Skeletal muscle tissue (tissue), 4 donors: ENCODE results near the gene RARB. TPM values are rescaled to one million over a fixed set of nuclear protein-coding genes. Genes with fewer than 3 reads are reported as not detected.

Experiments used
- H3K27ac ChIP-seq: one replicate; pipeline ENCODE4 v1.7.0; 2013; ENCODE audit warnings: mild to moderate bottlenecking, low read depth, low read length, inconsistent platforms
- H3K27me3 ChIP-seq, 3 donors: one replicate each; pipeline ENCODE4 v1.7.0; 2013; ENCODE audit warnings: low read length in 3 of 3; ENCODE audit not compliant: control insufficient read depth in 3 of 3, insufficient read depth in 3 of 3
- H3K36me3 ChIP-seq, 3 donors: one replicate each; pipeline ENCODE4 v1.7.0; 2013; ENCODE audit warnings: low read length in 3 of 3; ENCODE audit not compliant: control insufficient read depth in 3 of 3, insufficient read depth in 3 of 3
- H3K4me1 ChIP-seq, 3 donors: one replicate each; pipeline ENCODE4 v1.7.0; 2013; ENCODE audit warnings: low read length in 3 of 3, mild to moderate bottlenecking in 3 of 3; ENCODE audit not compliant: control insufficient read depth in 3 of 3, insufficient read depth in 3 of 3
- H3K4me3 ChIP-seq, 3 donors: one replicate each; pipeline ENCODE4 v1.7.0; 2013; ENCODE audit warnings: low read length in 3 of 3
- H3K9ac ChIP-seq, 3 donors: one replicate each; pipeline ENCODE4 v1.7.0; 2013; ENCODE audit warnings: low read length in 3 of 3, mild to moderate bottlenecking in 3 of 3, moderate library complexity in 2 of 3, low read depth in 1 of 3
- H3K9me3 ChIP-seq, 3 donors: one replicate each; pipeline ENCODE4 v1.7.0; 2013; ENCODE audit warnings: low read length in 3 of 3; ENCODE audit not compliant: control insufficient read depth in 3 of 3
- total RNA-seq: library from RNA; depleted of rRNA; stranded (reverse); fragments of >200 nt; gene quantifications from one replicate; pipeline ENCODE4 v1.2.3, GENCODE V29; 2014
- donor health status: Osteomylitis.

RARB gene
- 20.9 TPM for total RNA-seq

DNA sequence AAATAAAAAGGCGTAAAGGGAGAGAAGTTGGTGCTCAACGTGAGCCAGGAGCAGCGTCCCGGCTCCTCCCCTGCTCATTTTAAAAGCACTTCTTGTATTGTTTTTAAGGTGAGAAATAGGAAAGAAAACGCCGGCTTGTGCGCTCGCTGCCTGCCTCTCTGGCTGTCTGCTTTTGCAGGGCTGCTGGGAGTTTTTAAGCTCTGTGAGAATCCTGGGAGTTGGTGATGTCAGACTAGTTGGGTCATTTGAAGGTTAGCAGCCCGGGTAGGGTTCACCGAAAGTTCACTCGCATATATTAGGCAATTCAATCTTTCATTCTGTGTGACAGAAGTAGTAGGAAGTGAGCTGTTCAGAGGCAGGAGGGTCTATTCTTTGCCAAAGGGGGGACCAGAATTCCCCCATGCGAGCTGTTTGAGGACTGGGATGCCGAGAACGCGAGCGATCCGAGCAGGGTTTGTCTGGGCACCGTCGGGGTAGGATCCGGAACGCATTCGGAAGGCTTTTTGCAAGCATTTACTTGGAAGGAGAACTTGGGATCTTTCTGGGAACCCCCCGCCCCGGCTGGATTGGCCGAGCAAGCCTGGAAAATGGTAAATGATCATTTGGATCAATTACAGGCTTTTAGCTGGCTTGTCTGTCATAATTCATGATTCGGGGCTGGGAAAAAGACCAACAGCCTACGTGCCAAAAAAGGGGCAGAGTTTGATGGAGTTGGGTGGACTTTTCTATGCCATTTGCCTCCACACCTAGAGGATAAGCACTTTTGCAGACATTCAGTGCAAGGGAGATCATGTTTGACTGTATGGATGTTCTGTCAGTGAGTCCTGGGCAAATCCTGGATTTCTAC lies at the start of gene RARB:
Gene RARB (plus strand): TSS at position 322 of the 847 bp plus-strand sequence. CDS start 469 bp downstream, at position 791.
- peak within 1 kb of the TSS; percentile 67 to 95 (median 88) for H3K9ac ChIP-seq
- H3K9me3 ChIP-seq: no peaks in the 10 kb centered on the region
- no peaks in the 10 kb centered on the region for H3K36me3 ChIP-seq
- H3K4me3 ChIP-seq: peak within 1 kb of the TSS; percentile 75 to 98 (median 76)
- no peaks in the 10 kb centered on the region for H3K27me3 ChIP-seq
- peak within 1 kb of the TSS; percentile 78 for H3K27ac ChIP-seq
- H3K4me1 ChIP-seq: peaks cover 0 to 6% (median 3%) of the 10 kb centered on the region in 3 donors

DNA sequence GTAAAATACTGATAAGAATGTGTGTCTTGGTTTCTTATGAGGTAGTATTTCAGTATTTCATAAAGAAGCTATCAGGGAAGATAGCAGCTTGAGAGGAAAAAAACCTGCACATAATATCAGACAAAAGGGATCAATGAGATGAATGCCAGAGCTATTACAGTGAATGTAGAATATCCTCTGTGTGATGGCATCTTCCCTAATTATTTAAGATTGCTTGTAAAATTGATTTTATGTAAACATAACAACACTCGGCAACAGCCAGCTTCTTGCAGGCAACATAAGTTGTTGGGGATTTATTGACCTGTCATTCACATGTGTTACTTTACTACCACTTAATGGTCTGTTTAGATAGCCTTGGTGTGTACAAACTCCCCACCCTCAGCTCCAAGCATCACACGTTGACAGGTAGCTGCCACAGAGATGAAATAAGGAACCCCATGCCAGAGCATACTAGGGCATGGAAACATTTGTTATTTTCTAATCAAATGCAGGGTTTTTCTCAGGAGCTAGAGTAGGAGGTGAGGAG lies 49.2 kb upstream of the RARB start:
- H3K27me3 ChIP-seq: no peaks in the 10 kb centered on the region
- H3K27ac ChIP-seq: no peak overlapping the region
- H3K9ac ChIP-seq: no peak overlapping the region
- no peak overlapping the region for H3K4me3 ChIP-seq
- H3K36me3 ChIP-seq: no peaks in the 10 kb centered on the region
- H3K9me3 ChIP-seq: no peaks in the 10 kb centered on the region
- no peaks in the 10 kb centered on the region for H3K4me1 ChIP-seq

DNA sequence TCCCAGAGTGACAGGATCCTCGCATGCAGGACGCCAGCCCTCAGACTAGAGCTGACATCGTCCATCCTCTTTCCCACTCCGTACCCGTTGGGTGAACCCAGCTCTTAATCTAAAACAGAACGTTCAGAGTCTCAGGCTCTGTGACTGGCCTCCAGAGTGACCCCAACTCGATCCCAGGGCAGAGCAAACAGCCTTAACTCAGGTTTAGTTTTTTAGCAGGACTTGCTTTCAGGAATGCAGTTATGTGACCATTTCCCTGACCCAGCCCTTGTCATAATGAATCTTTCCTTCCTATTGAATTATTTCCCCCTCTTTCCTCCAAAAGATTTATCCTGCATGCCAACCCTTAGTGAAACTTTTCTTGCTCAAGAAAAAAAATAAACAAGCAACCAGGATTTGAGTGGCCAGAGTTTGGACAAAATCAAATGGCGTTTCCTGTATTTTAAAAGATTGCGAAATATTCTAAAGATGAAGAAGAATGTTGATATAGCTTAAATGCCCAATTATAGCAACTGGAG lies 47.8 kb upstream of the RARB start:
- Histone ChIP-seq H3K9me3 (no peaks in the 10 kb centered on the region), H3K36me3 (no peaks in the 10 kb centered on the region), H3K27ac (no peak overlapping the region), H3K4me1 (no peaks in the 10 kb centered on the region), H3K9ac (no peak overlapping the region), H3K4me3 (no peak overlapping the region), H3K27me3 (no peaks in the 10 kb centered on the region)

DNA sequence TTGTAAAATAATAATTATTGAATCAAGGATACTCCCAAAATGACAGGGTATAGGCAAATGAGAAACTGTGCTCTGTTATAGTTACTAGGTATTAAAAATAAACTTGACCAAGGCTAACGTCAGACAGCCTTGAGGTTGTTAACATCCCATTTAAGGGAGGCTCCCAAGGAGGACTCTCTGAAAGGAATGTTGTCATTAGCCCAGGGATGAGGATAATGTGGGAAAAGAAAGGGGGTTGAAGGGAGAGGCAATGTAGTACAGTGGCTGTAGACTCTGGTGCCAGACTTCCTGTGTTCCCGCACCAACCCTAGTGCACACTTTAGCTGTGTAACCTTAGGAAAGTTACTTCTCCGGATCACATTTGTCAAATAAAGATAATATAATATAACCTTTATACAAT lies 47.0 kb upstream of the RARB start:
- no peaks in the 10 kb centered on the region for H3K4me1 ChIP-seq
- H3K9ac ChIP-seq: no peak overlapping the region
- no peak overlapping the region for H3K4me3 ChIP-seq
- no peak overlapping the region for H3K27ac ChIP-seq
- H3K9me3 ChIP-seq: no peaks in the 10 kb centered on the region
- H3K27me3 ChIP-seq: no peaks in the 10 kb centered on the region
- no peaks in the 10 kb centered on the region for H3K36me3 ChIP-seq

DNA sequence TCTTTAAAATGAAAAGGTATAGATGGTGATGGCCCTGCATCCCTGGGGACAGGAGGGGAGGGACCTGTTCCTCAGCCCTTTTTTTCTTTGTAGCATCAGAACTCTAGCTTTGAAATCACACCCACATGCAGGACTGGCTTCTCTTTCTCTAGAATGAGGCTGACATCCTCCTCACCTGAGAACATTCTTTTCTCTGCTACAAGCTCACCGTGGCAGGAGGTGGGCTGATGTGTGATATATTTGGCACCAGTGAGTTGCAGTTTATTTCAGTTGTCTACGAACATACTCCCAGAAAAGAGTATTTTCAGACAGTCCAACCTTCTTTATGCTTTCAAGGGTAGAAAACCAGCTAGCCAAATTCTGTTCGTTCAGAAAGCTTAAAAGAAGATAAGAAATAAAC lies 43.6 kb upstream of the RARB start:
- H3K9ac ChIP-seq: no peak overlapping the region
- no peaks in the 10 kb centered on the region for H3K27me3 ChIP-seq
- H3K4me1 ChIP-seq: no peaks in the 10 kb centered on the region
- H3K4me3 ChIP-seq: no peak overlapping the region
- no peaks in the 10 kb centered on the region for H3K9me3 ChIP-seq
- no peak overlapping the region for H3K27ac ChIP-seq
- H3K36me3 ChIP-seq: no peaks in the 10 kb centered on the region

DNA sequence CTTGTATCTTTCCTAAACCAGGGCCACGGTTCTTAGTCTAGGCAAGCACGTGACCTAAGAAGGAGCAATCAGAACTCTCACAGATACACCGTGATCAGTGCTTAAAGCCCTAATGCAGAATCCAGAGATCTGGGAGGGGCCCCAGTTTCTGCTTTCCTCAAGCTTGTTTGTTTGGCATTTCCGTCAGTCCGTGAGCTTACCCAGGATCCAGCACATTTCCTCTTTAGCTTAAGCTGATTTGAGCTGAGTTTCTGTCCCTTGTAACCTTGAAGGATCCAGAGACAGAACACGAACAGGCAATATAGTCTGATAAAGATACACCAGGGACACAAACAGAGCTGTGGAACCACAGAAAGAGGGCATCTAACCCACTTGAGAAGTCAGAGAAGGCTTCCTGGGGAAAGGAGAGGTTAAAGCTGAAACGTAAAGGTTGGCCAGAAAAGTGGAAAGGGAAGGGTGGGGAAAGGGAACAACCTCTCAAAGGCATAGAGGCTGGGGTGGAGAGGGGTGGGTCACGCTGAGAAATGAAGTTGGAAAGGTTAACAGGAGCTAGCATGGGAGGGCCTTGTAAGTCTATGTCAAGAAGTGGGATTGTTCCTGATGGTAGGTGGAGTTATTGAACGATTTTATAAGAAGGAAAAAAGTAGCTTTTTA lies 42.1 kb upstream of the RARB start:
- no peak overlapping the region for H3K27ac ChIP-seq
- no peaks in the 10 kb centered on the region for H3K9me3 ChIP-seq
- no peak overlapping the region for H3K9ac ChIP-seq
- H3K36me3 ChIP-seq: no peaks in the 10 kb centered on the region
- no peak overlapping the region for H3K4me3 ChIP-seq
- H3K27me3 ChIP-seq: no peaks in the 10 kb centered on the region
- no peaks in the 10 kb centered on the region for H3K4me1 ChIP-seq

DNA sequence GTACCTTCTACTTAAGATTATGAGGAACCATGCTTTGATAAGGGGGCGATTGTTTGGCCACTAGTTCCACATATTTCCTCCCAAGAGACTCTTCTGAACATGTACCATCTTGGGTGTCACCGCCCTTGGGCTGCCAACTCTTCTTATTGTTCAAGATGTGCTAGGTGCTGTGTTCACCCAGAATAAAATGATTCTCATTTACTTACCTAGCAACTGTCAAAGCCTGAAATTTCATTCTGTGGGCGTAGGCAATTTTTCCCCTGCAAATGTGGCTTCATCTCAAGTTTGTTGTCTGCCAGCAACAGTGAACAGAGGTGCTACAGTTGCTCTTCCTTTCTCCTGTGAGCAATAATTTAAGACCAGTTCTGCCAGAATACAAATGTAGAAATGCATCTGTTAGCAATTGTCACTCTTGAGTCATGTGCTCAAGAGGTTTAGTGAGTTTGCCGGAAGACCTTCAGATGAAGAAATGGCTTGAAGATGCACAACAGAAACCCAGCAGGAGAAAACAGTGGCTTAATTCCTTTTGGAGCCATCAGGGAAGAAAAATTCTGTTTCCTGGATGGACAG lies 41.3 kb upstream of the RARB start:
- Histone ChIP-seq H3K27ac (no peak overlapping the region), H3K4me1 (no peaks in the 10 kb centered on the region), H3K9ac (no peak overlapping the region), H3K36me3 (no peaks in the 10 kb centered on the region), H3K9me3 (no peaks in the 10 kb centered on the region), H3K4me3 (no peak overlapping the region), H3K27me3 (no peaks in the 10 kb centered on the region)

DNA sequence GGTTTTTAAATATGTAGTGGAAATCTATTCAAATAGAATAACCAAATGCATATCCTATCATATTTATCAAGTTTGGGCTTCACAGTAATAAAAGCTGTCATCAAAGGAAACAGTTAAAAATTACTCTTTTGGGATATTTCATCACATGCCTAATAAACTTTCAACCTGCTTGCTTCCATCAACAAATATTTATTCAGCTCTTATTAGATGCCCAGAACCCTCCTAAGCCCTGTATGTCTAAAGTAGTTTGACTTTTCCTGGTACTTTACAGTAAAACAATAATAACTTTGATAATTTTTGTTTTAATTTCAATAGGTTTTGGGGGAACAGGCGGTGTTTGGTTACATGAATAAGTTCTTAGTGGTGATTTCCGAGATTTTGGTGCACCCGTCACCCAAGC lies 37.5 kb upstream of the RARB start:
- Histone ChIP-seq H3K9me3 (no peaks in the 10 kb centered on the region), H3K4me1 (no peaks in the 10 kb centered on the region), H3K4me3 (no peak overlapping the region), H3K36me3 (no peaks in the 10 kb centered on the region), H3K9ac (no peak overlapping the region), H3K27me3 (no peaks in the 10 kb centered on the region), H3K27ac (no peak overlapping the region)

DNA sequence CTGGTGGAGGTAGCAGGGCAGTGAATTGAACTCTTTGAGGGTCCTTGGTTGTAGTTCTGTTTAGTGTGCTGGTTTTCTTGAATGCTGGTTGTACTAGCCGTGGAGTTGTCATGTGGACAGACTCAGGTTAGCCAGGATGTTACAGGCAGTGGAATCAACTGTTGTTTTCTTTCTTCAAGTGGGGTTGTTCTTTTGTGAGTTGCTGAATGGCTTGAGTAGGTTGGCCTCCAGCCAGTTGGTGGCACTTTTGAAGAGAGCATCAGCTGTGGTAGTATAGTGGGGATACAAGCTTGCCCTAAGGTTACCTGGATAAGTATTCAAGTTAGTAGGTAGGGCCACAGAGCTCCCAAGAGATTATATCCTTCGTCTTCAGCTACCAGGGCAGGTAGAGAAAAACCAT lies 31.8 kb upstream of the RARB start:
- no peak overlapping the region for H3K9ac ChIP-seq
- no peaks in the 10 kb centered on the region for H3K9me3 ChIP-seq
- no peaks in the 10 kb centered on the region for H3K36me3 ChIP-seq
- H3K27me3 ChIP-seq: no peaks in the 10 kb centered on the region
- no peaks in the 10 kb centered on the region for H3K4me1 ChIP-seq
- no peak overlapping the region for H3K27ac ChIP-seq
- no peak overlapping the region for H3K4me3 ChIP-seq

DNA sequence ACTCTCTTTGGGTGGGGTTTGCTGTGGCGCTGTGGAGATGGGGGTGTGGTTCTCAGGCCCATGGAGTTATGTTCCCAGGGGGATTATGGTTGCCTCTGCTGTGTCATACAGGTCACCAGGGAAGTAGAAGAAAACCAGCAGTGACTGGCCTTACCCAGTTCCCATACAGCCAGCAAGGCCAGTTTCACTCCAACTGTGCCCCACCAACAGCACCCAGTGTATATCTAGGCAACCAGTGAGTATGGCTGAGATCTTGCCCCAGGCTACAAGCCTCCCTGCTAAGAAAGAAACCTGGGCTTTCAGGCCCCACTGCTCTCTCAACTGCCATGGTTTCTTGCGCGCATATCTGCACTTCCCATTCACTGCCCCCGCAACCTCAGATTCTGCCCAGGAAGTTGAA lies 31.4 kb upstream of the RARB start:
- Histone ChIP-seq H3K9me3 (no peaks in the 10 kb centered on the region), H3K4me1 (no peaks in the 10 kb centered on the region), H3K4me3 (no peak overlapping the region), H3K27me3 (no peaks in the 10 kb centered on the region), H3K9ac (no peak overlapping the region), H3K27ac (no peak overlapping the region), H3K36me3 (no peaks in the 10 kb centered on the region)
